ENCODE results near the gene SF1.

The SF1 gene

GRCh38 chr11:64777449-64778222 is 706 bp downstream of the SF1 start:
- DNase-seq, result peak; percentile 84

- no peak for DNase-seq
Measured at GRCh38 chr11:64776875-64777274, 1.5 kb downstream of the SF1 start.

DNA sequence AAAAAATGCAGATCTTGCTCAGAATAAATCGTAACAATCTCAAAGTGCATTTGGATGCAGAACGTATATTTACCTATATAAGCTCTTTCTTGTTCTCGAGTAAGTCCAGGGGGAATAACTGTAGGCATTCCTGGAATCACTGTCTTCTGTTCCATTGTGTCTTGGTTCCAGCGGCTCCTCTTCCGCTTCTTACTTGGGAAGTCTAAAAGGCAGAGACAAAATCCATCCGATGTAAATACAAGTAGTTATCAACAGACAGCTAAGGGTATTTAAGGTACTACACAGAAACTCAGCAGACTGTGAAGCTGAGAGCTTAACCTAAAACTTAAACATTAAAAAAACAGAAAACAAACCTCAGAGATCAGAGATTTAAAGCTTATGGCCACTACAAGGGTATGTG is 1.9 kb downstream of the SF1 start:
- DNase-seq, result no peak

GRCh38 chr11:64774144-64774543 is 4.2 kb downstream of the SF1 start:
- no peak for DNase-seq

DNA sequence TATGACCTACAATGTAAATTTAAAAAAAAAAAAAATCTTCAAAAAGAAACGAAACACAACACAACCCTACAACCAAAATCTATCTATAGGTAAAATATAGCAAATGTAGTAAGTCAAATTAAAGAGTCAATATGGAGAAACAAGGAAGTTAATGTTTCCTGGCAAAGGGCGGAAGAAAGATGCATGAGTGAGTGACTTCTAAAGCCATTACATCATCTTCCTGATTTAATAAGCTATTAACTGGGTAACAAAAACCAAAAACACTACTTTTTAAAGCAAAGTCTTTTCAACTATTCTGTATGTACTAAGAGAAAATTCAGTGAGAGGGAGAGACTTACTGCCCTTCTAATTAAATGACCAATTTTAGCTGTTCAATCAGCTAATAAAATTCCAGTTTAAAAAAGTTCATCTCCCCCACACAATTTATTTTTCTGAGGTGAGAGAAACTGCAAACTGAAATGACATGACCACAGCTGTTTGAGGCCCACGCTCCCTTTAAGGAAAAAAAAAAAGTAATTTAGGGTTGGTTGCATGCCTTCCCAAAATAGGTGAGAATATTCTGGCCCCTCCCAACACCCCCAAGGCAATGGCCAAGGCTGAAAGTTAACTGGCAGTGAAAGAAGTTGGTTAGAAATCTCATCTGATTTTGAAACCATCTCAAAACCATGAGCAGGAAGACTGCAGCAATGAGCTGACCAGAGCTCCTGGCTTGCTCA is 5.9 kb downstream of the SF1 start:
- no peak for DNase-seq

DNA sequence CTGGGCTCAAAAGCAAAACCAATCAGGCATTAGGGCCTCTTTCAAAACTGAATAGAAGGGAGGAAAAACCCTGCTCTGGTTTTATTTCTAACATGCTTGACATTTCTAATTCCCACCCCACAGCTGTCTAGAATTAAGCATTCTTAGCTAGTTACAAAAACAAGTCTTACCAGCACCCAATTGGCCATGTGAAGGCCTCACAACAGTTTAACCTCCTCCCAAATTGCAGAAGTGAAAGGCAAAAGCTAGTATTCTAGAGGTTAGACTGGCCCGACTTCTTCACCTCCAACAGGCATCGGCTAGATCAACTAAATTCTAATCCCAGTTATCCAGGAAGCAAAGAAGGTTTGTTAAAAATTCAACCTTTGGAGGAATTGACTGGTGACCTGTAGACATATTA is 6.5 kb downstream of the SF1 start:
- DNase-seq, result no peak

DNA sequence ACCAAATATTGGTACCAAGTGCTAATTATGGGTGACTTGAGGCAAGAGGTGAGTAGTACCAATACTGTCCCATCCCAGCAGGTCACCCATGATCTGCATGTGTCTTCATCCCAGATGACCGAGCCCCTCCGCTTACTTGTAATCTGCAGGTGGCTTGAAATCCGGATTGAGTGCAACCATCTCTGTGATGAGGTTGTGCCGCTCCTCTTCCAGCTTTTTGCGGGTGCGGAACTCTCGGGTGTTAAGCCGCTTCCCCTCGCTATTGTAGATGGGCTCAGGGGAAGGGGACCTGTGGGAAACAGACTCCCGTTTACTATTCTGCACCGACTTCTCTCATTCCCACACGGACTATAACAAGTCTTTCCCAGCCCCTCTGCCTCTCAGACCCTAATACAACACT is 8.2 kb downstream of the SF1 start:
- no peak for DNase-seq

- no peak for DNase-seq
Measured at GRCh38 chr11:64769283-64769682, 9.1 kb downstream of the SF1 start.

DNA sequence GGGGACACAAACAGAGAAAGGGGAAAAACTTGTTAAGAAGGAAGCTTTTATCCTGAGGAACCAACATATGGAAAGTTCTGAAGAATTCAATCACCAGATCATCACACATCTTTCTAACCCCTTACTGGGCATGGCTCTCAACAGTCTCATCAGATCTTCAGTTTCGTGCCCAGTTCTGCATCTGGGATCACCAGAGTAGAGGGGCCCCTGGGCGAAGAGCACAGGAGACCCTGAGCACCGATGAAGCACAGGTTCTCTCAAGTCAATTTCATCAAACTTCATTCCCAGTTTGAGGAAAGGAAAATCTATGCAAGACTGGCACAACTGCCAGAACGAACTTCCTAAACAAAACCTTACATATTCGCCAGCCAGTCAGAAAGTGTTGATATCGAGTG is 10.0 kb downstream of the SF1 start:
- no peak for DNase-seq

DNA sequence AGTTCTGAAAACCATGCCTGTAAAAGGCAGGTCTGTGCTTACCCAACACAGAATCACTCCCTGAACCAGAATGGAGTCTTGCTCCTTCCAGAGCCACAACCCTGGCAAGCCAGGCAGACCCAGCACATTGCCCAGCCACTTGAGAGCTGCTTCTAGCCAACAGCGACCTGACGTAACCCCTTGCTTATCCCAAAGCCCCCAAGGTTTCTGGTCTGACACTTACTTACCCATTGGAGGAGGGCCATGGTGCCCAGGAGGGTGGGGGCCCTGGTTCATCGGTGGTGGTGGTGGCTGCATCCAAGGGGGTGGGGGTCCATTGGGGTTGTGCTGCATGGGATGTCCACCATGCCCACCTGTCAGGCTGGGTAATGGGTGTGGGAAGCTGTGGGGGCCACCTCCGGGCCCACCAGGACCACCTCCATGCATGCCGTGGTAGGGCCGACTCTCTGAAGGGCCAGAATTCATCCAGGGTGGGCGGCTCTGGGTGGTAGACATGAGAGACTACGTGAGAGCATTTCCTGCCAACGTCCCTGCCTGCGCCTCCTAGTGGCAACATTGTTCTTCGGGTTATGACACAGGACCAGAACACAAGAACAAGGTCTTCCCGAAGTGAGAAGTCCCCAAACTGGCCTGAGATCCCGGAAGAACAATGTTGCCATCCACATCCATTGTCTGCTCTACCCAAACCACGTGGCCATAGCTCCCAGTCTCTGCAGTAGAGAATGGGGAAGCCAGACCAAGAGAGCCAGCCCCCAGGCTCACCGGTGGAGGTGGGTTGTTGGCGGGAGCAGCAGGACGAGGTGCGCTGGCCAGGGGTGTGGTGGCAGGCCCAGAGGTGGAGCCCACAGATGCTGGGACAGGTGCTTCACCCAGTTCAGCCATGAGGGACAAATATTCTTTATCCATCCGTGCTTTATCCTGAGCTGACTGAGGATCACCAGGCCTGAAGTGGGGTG is 10.7 kb downstream of the SF1 start:
- peak; percentile 84 for DNase-seq

- no peak for DNase-seq
Measured at GRCh38 chr11:64766881-64767280, 11.5 kb downstream of the SF1 start.

DNA sequence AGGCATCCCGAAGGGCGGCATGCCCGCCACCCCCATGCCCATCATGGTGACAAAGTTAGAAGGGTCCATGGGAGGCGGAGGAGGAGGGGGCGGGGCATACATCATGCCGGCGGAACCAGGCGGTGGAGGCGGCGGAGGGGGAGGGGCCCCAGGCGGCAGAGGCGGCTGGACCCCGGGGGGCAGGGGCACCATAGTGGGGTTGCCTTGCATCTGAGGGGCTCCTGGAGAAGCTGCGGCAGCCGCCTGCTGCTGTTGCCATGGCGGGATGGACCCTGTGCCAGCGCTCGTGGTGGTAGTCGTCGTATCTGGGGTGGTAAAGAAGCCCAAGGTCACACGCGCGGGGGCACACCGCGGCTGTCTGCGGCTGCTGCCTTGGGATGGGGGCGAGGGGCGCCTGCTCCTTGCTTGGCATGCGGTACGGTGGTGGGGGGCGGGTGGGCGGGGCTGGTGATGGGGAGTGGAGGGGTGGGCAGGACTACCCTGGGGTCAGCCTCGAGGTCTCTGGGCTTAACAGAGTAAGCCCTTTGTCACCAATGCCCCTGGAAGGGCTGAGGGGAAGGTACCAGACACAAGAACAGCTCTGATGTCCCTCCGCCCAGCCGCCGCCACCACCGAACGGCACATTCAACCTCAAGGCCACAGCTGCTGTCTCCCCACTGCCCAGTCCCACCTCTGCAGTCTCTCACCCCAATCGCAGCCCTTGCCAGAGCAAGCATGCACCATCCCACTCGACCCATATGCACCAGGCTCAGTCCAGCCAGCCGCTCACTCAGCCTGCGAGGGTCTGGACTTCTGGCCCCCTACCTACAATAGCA is 12.3 kb downstream of the SF1 start:
- no peak for DNase-seq

- DNase-seq, result no peak
Measured at GRCh38 chr11:64765291-64765850, 13.0 kb downstream of the SF1 start.

- no peak for DNase-seq
Measured at GRCh38 chr11:64764753-64765152, 13.6 kb downstream of the SF1 start.

DNA sequence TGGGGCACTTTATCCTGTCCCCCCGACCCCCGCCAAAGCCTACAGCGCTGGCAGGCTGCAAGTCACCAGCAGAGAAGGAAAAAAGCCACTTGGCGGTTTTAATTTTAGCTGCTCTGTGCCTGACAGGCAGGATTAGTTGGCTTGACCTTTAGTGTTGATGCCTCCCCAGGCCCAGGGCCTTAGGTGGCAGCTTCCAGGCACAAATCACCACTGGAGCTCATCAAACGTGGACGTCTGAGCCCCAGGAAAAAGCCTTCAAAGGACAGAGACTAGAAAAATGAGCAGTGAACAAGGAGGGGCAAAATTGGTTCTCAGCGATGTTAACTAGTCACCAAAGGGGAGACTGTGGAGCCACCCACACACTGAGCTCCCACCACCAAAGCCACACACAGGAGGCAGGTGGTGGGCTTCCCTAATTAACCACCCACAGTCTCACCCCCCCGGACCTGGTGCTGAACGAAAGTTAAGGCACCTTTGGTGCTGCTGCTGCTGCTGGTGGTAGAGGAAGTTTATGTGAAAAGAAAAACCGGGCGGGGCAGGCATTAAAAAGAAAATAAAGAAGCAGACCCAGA is 14.2 kb downstream of the SF1 start:
- DNase-seq, result peak; percentile 76

GRCh38 chr11:64763526-64764039 is 14.8 kb downstream of the SF1 start:
- no peak for DNase-seq

GRCh38 chr11:64762674-64763525 is 15.4 kb downstream of the SF1 start:
- DNase-seq, result peak; percentile 45

DNA sequence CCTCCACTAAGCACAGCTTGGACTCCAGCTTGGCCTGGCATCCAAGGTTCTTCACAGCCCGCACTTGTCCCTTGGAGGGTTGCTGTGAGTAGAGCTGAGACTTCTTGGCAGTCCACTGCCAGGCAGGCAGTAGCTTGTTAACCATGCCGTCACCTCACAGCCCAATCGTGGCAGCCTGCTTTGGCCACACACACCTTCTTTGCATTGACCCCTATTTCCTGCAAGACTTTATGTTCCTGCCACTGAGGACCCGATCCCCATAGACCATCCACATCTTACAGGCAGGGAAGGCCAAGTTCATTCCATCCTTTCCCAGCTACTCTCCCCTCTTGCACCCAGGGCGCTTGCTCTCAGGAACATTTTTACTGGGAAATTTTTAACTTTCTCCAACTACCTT is 16.1 kb downstream of the SF1 start:
- peak; percentile 41 for DNase-seq

DNA sequence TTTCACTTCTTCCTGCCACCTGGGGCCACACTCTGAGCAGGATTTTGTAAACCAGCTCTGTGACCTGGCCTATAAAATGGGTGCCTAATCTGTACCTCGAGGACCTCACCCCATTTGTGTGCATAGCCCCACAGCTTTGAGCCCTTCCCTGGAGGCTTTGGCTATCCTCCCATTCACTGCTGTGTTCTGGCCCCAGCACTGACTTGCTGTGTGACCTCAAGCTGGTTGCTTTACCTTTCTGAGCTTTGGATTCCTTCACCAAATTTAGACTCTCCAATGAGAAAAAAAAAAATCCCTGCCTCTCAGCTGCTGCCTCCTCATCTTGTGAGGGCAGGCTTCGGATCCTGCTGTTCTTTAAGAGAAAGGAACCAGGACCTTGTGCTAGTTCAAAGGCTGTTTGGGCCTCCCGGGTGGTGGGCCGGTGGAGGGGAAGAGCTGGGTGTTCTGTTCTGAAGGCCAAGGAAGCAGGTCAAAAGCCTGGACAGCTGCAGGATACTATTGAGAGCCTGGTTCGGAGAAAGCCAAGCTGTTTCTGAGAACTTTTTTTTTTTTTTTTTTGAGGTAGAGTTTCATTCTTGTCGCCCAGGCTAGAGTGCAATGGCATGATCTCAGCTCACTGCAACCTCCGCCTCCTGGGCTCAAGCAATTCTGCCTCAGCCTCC is 17.5 kb downstream of the SF1 start:
- DNase-seq, result no peak

Measured in CD4-positive, alpha-beta T cell treated with Interleukin-12 subunit alpha and Interleukin-12 subunit beta, for 1 hour (primary cell).